GM19239 (cell line): Measurements from ENCODE around the gene TRAPPC2.
"Not testable (repeated sequence)": the region's sequence is repeated elsewhere in the genome, so short reads cannot be mapped to it uniquely, and the experiment has no call there.

ENCODE experiments used
- DNase-seq: peaks from one replicate; pipeline ENCODE4 v3.0.0; 2011; ENCODE audit warnings: low spot score; ENCODE audit not compliant: insufficient read length
- FAIRE-seq: peaks from 2 replicates; lab custom pipeline; 2011; peaks lifted over from hg19 to GRCh38; lab: Jason Lieb, UNC

Gene TRAPPC2

GRCh38 chrX:13681595-13681994 is 52.8 kb downstream of the TRAPPC2 start:
- no peak for DNase-seq
- no peak for FAIRE-seq

GRCh38 chrX:13679700-13680099 is 54.7 kb downstream of the TRAPPC2 start:
- FAIRE-seq, DNase-seq: not testable (repeated sequence)

DNA sequence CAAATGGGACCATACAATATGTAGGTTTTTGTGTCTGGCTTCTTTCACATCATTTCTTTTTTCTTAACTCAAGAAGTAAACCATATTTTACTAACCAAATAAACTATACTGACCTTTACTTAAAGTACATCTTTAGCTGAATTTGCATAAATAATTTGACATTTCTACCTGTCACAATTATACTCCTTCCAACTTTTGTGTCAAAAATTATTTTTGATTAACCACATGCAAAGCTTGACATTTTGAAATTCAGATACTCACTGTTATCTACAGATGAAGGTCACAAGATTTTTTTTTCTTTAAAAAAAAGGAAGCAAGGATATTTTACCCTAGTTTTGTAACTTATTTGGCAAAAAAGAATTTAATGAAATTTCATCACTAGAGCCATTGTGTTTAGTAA is 57.5 kb downstream of the TRAPPC2 start:
- FAIRE-seq (no peak), DNase-seq (no peak)

DNA sequence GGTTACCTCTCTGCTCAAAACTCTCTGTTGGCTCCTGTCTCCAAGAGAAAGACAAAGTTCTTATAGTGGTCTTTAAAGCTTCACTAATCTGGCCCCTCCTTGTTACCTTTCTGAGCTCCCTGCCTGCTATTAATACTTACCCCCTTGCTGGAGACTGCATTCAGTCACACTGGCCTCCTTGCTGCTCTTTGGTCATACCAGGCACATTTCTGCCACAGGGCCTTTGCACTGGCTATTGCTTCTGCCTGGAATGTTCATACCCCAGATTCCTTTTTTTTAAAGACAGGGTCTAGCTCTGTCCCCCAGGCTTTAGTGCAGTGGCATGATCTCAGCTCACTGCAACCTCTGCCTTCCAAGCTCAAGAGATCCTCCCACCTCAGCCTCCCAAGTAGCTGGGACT is 61.4 kb downstream of the TRAPPC2 start:
- FAIRE-seq = no peak
- no peak for DNase-seq

- FAIRE-seq = no peak
Observed at GRCh38 chrX:13670197-13670596, 64.2 kb downstream of the TRAPPC2 start.

GRCh38 chrX:13669755-13670154 is 64.7 kb downstream of the TRAPPC2 start:
- FAIRE-seq, DNase-seq: not testable (repeated sequence)

More at GRCh38 chrX:13670197-13670596, 64.2 kb downstream of the TRAPPC2 start:
- DNase-seq = no peak

GRCh38 chrX:13669246-13669737 is 65.1 kb downstream of the TRAPPC2 start:
- DNase-seq (no peak), FAIRE-seq (peak; percentile 87)

GRCh38 chrX:13667919-13668318 is 66.5 kb downstream of the TRAPPC2 start:
- FAIRE-seq (peak; percentile 21), DNase-seq (no peak)

- no peak for FAIRE-seq
- no peak for DNase-seq
Observed at GRCh38 chrX:13666836-13667235, 67.6 kb downstream of the TRAPPC2 start.

GRCh38 chrX:13664020-13664419 is 70.4 kb downstream of the TRAPPC2 start:
- FAIRE-seq (no peak), DNase-seq (no peak)

DNA sequence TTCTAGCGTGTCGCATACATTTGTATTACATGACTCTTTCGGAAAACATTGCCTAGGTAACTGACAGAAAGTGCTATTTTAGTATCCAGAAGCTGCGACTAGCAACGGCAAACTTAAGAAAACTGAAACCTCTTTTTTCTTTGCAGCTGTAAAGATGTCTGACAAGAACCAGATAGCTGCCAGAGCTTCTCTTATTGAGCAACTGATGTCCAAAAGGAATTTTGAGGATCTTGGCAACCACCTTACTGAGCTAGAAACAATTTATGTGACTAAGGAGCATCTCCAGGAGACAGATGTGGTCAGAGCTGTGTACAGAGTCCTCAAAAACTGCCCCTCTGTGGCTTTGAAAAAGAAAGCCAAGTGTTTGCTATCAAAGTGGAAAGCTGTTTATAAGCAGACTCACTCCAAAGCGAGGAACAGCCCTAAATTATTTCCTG is 72.0 kb downstream of the TRAPPC2 start:
- no peak for DNase-seq
- peak; percentile 94 for FAIRE-seq
